GM12872 (cell line): ENCODE results near the gene HIF1A.

Source experiments
- TF ChIP-seq, protein P1 (sequence below): IDR thresholded peaks from 3 replicates; pipeline ENCODE4 v1.5.1; 2011; ENCODE audit warnings: low read depth, mild to moderate bottlenecking, low read length, moderate library complexity; ENCODE audit not compliant: insufficient read depth

Gene HIF1A

DNA sequence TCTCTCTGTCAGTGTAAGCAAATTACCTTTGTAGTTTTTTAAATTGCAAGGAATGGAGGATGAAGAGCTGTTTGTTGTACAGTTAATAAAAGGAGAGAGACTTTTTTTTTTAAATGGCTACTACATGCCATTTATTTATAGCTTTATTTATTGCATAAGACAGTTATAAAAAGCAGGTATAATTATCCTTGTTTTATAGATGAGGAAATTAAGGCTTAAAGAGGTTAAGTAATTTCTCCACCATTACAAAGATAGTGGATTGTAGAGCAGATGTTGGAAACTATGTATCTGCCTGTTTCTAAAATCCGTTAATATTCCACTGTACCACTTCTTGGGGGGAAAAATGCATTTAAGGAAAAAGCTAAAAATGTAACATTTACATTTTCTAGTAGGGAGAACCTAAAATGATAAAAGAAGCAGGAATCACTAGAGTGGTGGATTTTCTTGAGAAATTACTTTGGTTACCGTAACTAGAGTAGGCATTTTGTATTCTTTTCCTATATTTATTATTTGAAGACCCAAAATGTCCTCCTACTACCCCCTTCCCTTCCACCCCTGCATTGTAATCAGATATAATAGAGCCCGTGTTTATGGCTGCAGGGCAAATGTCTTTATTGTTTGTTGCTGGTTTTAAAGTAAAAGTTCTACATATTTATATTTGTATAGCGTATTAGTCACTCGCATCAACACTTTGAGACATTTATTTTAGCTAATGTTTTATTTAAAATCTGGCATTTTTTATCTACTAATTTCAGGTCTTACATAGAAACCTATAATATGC is 69.2 kb downstream of the HIF1A start:
- TF ChIP-seq, protein P1, sequence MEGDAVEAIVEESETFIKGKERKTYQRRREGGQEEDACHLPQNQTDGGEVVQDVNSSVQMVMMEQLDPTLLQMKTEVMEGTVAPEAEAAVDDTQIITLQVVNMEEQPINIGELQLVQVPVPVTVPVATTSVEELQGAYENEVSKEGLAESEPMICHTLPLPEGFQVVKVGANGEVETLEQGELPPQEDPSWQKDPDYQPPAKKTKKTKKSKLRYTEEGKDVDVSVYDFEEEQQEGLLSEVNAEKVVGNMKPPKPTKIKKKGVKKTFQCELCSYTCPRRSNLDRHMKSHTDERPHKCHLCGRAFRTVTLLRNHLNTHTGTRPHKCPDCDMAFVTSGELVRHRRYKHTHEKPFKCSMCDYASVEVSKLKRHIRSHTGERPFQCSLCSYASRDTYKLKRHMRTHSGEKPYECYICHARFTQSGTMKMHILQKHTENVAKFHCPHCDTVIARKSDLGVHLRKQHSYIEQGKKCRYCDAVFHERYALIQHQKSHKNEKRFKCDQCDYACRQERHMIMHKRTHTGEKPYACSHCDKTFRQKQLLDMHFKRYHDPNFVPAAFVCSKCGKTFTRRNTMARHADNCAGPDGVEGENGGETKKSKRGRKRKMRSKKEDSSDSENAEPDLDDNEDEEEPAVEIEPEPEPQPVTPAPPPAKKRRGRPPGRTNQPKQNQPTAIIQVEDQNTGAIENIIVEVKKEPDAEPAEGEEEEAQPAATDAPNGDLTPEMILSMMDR, result no peak

DNA sequence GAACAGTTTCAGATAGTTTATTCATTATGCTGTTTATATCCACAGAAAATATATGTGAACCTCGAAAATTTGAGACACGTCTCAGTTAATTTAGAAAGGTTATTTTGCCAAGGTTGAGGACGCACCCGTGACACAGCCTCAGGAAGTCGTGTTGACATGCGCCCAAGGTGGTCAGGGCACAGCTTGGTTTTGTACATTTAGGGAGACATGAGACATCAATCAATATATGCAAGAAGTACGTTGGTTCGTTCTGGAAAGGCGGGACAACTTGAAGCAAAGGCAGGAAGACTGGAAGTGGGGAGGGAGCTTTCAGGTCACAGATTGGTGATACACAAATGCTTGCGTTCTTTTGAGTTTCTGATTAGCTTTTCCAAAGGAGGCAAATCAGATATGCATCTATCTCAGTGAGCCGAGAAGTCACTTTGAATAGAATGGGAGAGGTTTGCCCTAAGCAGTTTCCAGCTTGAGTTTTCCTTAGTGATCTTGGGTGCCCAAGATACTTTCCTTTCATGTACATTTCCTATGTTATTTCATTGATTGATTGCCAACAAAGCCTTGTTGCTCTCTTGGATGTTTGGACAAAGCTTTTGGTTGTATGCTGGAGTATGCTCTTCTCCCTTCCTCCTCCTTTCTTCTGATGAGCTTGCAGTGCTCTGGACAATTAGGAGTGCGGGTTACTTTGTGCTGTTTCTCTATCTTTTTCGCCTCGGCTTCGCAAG is 70.1 kb downstream of the HIF1A start:
- TF ChIP-seq, protein P1, result no peak

DNA sequence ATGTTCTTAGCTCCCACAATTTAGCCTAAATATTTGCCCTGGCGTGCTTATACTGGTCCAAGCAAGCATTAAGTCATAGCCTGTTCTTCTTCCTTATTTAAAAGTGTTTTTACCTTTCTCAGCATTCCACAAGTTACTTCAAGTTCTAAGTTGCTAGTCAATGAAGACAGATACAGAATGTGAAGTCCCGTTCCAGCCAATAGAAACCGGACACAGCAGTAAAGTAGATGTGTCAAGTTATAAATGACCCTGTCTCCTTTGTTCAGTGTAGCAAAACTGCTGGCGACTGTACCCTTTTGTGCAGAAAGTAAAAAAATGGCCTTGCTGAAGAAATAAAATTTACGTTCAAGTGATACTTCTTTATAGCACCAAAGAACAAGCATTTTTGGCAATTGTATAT is 70.8 kb downstream of the HIF1A start:
- TF ChIP-seq, protein P1, result no peak

DNA sequence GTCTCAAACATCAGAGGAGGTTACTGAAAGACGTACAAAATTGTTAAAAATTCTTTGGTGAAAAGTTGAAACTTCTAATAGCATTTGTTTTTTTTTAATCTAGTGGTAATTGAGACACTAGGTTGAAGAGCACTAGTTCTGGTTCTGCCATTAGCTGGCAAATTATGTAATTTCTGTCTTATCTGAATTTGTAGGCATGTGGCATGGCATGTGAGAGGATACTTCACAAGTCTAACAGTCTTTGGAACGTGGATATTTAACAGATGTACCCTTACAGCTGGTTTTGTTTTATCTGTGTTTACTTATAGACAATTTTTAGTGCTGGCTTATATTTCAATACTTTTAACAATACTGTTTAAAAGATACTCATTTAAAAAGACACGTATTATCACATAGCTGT is 72.9 kb downstream of the HIF1A start:
- TF ChIP-seq, protein P1, result no peak

DNA sequence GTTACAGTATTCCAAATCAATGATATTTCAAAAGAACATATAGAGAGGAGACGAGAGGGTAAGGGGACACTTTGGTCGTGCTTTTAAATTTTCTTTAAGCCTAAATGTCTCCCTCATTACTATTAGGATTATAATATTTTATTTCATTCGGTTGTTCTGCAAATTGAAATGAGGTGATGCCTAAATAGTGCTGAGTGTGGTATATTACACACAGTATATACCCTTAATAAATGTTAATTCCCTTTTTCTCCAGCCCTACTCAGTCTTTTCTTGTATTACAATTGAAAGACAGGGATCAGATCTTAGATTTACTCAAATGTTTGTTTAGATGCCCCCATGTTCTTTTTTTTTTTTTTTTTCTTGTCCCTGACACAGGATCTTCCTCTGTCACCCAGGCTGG is 74.6 kb downstream of the HIF1A start:
- TF ChIP-seq, protein P1, result no peak

DNA sequence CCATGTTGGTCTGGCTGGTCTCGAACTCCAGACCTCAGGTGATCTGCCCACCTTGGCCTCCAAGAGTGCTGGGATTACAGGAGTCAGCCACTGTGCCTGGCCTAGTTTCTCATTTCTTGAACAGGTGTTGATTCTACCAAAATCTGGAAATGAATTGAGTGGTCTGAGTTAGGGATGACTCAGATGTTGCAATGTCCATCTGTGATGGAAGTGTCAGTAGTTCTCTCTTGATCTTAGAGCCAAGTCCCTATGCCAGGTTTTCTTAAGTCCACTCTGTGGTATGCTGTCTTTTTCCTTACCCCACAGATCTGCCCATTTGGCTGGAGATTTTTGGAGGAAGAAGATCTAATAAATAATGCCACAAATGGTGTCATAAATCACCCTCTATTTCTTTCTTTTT is 79.5 kb downstream of the HIF1A start:
- TF ChIP-seq, protein P1, result no peak

DNA sequence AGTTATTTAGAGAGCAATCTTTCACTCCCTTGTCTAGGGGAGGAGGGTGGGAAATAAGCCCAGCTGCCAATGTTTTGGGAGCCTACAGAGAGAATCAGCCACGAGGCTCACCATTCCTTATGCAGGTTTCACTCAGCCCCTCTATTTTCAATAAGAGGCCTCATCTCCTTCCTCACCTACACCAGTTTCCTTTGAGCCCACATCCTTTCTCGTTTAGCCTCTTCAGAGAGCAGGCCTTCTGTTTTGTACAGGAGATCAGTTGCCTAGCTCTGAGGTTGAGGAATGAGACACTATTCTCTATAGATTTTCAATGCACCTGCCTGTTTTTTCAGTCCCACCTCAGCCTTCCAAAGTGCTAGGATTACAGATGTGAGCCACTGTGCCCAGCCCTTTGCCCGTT is 84.8 kb downstream of the HIF1A start:
- TF ChIP-seq, protein P1, result no peak
